ENCODE data around the gene CHRNA9. TPM values are rescaled to one million over a fixed set of nuclear protein-coding genes. Genes with fewer than 3 reads are reported as not detected.

CHRNA9 gene
- total RNA-seq, 1 donor from 2014 or later = not detected

DNA sequence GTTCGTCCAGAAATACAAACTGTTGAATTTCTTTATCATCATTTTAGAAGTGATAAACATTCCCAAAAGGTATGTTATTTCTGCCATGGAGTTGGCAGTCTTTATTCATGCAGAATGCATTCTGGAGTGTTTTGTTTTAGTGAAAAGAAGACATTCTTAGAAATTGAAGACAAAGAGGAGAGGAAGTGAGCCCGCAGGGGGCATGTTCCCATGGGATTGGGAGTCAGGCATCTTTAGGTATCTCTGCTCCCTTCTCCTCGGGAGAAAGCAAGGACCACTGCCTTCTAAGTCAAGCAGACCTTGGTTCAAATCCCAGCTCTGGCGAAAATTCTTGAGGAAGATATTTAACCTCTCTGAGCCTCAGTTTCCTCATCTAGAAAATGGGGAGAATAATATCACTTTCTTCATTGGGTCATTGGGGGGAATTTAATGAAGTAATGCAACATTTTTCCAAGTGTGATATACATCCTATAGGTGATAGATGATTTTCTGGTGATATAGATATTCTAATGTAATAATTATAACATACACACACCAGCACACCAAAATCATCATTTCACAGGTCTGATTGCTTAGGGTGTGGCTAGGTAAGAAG, 26.5 kb upstream of the CHRNA9 start:
- H3K4me1 ChIP-seq (ENCODE audit: control insufficient read depth in 3 of 3, insufficient read depth in 3 of 3, low read length in 3 of 3) = peaks cover 0 to 9% (median 2%) of the 10 kb centered on the region in 3 donors
- H3K9ac ChIP-seq (ENCODE audit: low read depth in 1 of 3, low read length in 3 of 3) = no peak overlapping the region
- no peaks in the 10 kb centered on the region for H3K36me3 ChIP-seq (ENCODE audit: control insufficient read depth in 3 of 3, insufficient read depth in 3 of 3, low read length in 3 of 3)
- no peaks in the 10 kb centered on the region for H3K27me3 ChIP-seq (ENCODE audit: control insufficient read depth in 3 of 3, insufficient read depth in 3 of 3, low read length in 3 of 3)
- no peak overlapping the region for H3K4me3 ChIP-seq (ENCODE audit: low read length in 3 of 3)
- no peak overlapping the region for H3K27ac ChIP-seq (ENCODE audit: low read depth, low read length)
- H3K9me3 ChIP-seq (ENCODE audit: control insufficient read depth in 3 of 3, low read length in 3 of 3) = peaks cover 0 to 2% (median 0%) of the 10 kb centered on the region in 3 donors

DNA sequence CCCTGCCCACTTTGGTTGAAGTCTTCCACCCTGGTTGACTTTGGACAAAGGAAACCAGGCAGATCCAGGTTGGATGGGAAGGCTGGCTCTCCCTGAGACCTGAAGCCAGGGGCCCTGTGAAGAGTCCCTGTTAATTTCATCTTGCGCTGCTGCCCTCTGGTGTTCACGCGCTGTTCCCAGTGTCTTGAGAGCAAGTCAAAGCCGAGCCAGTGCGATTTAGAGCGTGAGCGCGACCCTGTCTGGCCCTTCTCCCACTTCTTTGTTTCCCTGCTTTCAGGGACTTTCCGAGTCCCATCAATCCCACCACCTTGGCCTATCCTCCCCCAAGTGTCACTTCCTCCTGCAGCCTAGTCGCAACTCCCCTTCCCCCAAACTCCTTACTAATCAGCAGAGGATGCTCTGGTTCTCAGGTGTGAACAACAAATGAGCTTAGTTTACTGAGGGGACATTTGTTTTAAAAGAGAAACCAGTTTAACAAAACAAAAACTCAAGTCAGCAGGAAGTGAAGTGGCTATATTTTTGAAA, 25.8 kb upstream of the CHRNA9 start:
- H3K4me3 ChIP-seq (ENCODE audit: low read length in 3 of 3) = no peak overlapping the region
- H3K9ac ChIP-seq (ENCODE audit: low read depth in 1 of 3, low read length in 3 of 3) = no peak overlapping the region
- H3K4me1 ChIP-seq (ENCODE audit: control insufficient read depth in 3 of 3, insufficient read depth in 3 of 3, low read length in 3 of 3) = peaks cover 0 to 9% (median 2%) of the 10 kb centered on the region in 3 donors
- no peaks in the 10 kb centered on the region for H3K36me3 ChIP-seq (ENCODE audit: control insufficient read depth in 3 of 3, insufficient read depth in 3 of 3, low read length in 3 of 3)
- no peak overlapping the region for H3K27ac ChIP-seq (ENCODE audit: low read depth, low read length)
- H3K9me3 ChIP-seq (ENCODE audit: control insufficient read depth in 3 of 3, low read length in 3 of 3) = peaks cover 0 to 2% (median 0%) of the 10 kb centered on the region in 3 donors
- no peaks in the 10 kb centered on the region for H3K27me3 ChIP-seq (ENCODE audit: control insufficient read depth in 3 of 3, insufficient read depth in 3 of 3, low read length in 3 of 3)

DNA sequence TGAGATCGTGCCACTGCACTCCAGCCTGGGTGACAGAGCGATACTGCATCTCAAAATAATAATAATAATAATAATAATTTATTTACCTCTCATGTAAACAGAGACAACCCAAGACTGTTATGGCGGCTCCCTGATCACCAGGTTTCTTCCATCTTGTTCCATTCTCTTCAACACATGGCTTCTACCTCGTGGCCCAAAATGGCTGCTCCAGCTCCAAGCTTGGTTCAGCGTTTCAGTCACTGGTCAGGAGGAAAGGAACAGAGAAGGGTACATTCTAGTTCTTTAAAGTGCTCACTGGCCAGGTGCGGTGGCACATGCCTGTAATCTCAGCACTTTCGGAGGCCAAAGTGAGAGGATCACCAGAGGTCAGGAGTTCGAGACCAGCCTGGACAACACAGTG, 24.9 kb upstream of the CHRNA9 start:
- Histone ChIP-seq H3K4me1 (ENCODE audit: control insufficient read depth in 3 of 3, insufficient read depth in 3 of 3, low read length in 3 of 3) (peaks cover 0 to 9% (median 2%) of the 10 kb centered on the region in 3 donors), H3K36me3 (ENCODE audit: control insufficient read depth in 3 of 3, insufficient read depth in 3 of 3, low read length in 3 of 3) (no peaks in the 10 kb centered on the region), H3K4me3 (ENCODE audit: low read length in 3 of 3) (no peak overlapping the region), H3K9ac (ENCODE audit: low read depth in 1 of 3, low read length in 3 of 3) (no peak overlapping the region), H3K27me3 (ENCODE audit: control insufficient read depth in 3 of 3, insufficient read depth in 3 of 3, low read length in 3 of 3) (no peaks in the 10 kb centered on the region), H3K27ac (ENCODE audit: low read depth, low read length) (no peak overlapping the region), H3K9me3 (ENCODE audit: control insufficient read depth in 3 of 3, low read length in 3 of 3) (no peaks in the 10 kb centered on the region)

DNA sequence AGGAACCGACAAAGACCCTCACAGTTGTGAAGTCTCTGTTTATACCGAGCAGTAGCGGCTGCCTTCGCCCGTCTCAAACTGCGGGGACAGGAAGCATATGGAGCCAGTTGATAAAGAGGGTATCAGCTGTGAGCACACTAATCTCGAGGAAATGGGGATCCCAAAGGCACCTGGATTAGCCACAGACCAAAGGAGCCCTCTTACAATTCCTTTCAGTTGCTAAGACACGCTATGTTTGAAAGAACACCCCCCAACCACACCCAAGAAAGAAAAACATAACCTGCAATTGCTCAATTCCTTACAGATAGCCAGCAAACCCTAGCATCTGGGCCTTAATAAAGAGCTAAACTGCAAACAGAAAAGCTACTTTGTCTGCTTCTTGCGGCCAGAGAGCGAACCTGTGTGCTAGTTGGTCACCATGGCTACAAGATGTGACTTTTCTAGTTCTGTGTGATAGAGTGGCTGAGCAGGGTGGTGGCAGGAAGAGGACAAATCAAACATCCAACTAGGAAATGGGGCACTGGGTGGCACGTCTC, 23.3 kb upstream of the CHRNA9 start:
- Histone ChIP-seq H3K27me3 (ENCODE audit: control insufficient read depth in 3 of 3, insufficient read depth in 3 of 3, low read length in 3 of 3) (no peaks in the 10 kb centered on the region), H3K36me3 (ENCODE audit: control insufficient read depth in 3 of 3, insufficient read depth in 3 of 3, low read length in 3 of 3) (no peaks in the 10 kb centered on the region), H3K4me3 (ENCODE audit: low read length in 3 of 3) (no peak overlapping the region), H3K27ac (ENCODE audit: low read depth, low read length) (no peak overlapping the region), H3K9me3 (ENCODE audit: control insufficient read depth in 3 of 3, low read length in 3 of 3) (no peaks in the 10 kb centered on the region), H3K9ac (ENCODE audit: low read depth in 1 of 3, low read length in 3 of 3) (no peak overlapping the region), H3K4me1 (ENCODE audit: control insufficient read depth in 3 of 3, insufficient read depth in 3 of 3, low read length in 3 of 3) (peaks cover 2 to 12% (median 3%) of the 10 kb centered on the region in 3 donors)

DNA sequence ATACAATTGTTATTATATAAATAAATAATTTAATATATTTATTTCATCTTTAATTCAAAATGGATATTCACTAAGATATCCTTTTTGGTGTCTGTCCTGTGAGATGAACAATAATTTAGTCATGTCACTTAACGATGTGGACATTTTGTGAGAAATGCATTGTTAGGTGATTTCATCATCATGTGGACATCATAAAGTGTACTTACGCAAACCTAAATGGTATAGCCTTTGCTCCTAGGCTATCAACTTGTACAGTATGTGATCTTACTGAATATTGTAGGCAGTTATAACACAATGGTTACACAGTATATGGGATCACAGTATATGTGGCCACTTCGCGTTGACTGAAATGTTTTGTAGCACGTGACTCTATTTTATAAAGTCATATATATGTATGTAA, 20.2 kb upstream of the CHRNA9 start:
- no peak overlapping the region for H3K9ac ChIP-seq (ENCODE audit: low read depth in 1 of 3, low read length in 3 of 3)
- no peak overlapping the region for H3K4me3 ChIP-seq (ENCODE audit: low read length in 3 of 3)
- H3K27ac ChIP-seq (ENCODE audit: low read depth, low read length) = no peak overlapping the region
- peaks cover 0 to 9% (median 9%) of the 10 kb centered on the region in 3 donors for H3K4me1 ChIP-seq (ENCODE audit: control insufficient read depth in 3 of 3, insufficient read depth in 3 of 3, low read length in 3 of 3)
- H3K27me3 ChIP-seq (ENCODE audit: control insufficient read depth in 3 of 3, insufficient read depth in 3 of 3, low read length in 3 of 3) = no peaks in the 10 kb centered on the region
- H3K36me3 ChIP-seq (ENCODE audit: control insufficient read depth in 3 of 3, insufficient read depth in 3 of 3, low read length in 3 of 3) = no peaks in the 10 kb centered on the region
- H3K9me3 ChIP-seq (ENCODE audit: control insufficient read depth in 3 of 3, low read length in 3 of 3) = no peaks in the 10 kb centered on the region

DNA sequence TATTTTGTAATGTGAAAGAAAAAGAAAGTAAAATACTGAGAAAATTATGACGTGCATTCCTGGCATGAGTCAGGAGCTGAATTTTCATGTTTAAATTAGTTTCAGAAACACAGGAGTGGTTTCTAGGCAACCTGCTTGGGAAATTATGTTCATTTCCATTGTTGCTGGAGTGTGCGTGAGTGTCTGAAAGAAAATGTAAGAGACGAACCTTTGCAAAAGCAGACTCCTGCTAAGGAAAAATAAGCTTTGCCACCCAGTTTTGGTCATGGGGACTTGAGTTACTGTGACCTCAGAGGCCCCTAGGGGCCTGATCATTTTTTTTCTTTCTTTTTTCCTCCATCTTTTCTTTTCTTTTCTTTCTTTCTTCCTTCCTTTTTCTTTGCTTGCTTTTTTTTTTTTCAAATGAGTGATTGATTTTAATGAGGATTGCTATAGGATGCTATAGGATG, 18.8 kb upstream of the CHRNA9 start:
- peak overlapping the region in 1 of 3 donors; percentile 84 for H3K4me3 ChIP-seq (ENCODE audit: low read length in 3 of 3)
- peak overlapping the region; percentile 63 for H3K27ac ChIP-seq (ENCODE audit: low read depth, low read length)
- peaks cover 0 to 9% (median 9%) of the 10 kb centered on the region in 3 donors for H3K4me1 ChIP-seq (ENCODE audit: control insufficient read depth in 3 of 3, insufficient read depth in 3 of 3, low read length in 3 of 3)
- H3K9me3 ChIP-seq (ENCODE audit: control insufficient read depth in 3 of 3, low read length in 3 of 3) = no peaks in the 10 kb centered on the region
- no peaks in the 10 kb centered on the region for H3K27me3 ChIP-seq (ENCODE audit: control insufficient read depth in 3 of 3, insufficient read depth in 3 of 3, low read length in 3 of 3)
- no peaks in the 10 kb centered on the region for H3K36me3 ChIP-seq (ENCODE audit: control insufficient read depth in 3 of 3, insufficient read depth in 3 of 3, low read length in 3 of 3)
- H3K9ac ChIP-seq (ENCODE audit: low read depth in 1 of 3, low read length in 3 of 3) = no peak overlapping the region

DNA sequence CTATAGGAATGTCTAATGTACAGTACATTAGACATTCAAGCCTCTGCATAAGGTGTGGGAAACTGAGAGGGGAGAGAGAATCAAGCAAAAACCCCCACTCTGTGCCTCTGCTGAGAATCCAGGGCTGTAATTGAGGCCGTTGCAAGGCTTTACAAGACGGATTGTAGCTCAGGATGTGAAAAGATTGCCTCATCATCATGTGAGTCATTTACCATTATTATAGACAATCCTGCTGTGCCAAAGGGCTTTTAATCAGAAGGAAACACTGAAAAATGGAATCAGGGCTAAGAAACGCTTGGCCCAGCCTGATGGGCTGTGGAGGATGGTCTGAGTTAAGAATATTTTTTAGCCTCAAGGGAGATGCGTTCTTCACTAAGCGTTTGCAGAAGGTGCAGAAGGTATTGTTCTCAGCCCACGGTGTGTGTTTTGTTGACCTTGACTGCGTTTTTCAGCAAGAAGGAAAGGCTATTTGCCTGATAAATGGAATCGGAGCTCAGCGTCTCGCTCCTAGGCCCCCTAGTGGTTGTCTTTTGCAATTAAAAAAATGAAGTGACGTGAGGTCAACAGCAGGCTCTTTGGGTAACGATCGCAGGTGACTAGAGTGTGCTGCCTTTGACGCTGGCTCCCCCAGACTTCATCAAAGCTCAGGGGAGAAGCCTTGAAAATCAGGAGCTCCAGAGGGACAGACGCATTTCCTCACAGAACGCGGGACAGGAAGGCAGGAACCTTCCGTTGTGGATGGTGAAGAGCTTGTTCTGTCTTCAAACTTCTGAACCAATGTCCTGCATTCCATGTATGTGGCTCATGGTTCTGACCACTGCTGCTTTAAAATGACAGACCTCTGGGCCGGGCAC, 18.1 kb upstream of the CHRNA9 start:
- Histone ChIP-seq H3K36me3 (ENCODE audit: control insufficient read depth in 3 of 3, insufficient read depth in 3 of 3, low read length in 3 of 3) (no peaks in the 10 kb centered on the region), H3K27ac (ENCODE audit: low read depth, low read length) (peak overlapping the region; percentile 63), H3K27me3 (ENCODE audit: control insufficient read depth in 3 of 3, insufficient read depth in 3 of 3, low read length in 3 of 3) (no peaks in the 10 kb centered on the region), H3K9ac (ENCODE audit: low read depth in 1 of 3, low read length in 3 of 3) (peak overlapping the region; percentile 41 to 75 (median 64)), H3K9me3 (ENCODE audit: control insufficient read depth in 3 of 3, low read length in 3 of 3) (no peaks in the 10 kb centered on the region), H3K4me1 (ENCODE audit: control insufficient read depth in 3 of 3, insufficient read depth in 3 of 3, low read length in 3 of 3) (peaks cover 0 to 9% (median 9%) of the 10 kb centered on the region in 3 donors), H3K4me3 (ENCODE audit: low read length in 3 of 3) (peak overlapping the region; percentile 45 to 84 (median 59))

DNA sequence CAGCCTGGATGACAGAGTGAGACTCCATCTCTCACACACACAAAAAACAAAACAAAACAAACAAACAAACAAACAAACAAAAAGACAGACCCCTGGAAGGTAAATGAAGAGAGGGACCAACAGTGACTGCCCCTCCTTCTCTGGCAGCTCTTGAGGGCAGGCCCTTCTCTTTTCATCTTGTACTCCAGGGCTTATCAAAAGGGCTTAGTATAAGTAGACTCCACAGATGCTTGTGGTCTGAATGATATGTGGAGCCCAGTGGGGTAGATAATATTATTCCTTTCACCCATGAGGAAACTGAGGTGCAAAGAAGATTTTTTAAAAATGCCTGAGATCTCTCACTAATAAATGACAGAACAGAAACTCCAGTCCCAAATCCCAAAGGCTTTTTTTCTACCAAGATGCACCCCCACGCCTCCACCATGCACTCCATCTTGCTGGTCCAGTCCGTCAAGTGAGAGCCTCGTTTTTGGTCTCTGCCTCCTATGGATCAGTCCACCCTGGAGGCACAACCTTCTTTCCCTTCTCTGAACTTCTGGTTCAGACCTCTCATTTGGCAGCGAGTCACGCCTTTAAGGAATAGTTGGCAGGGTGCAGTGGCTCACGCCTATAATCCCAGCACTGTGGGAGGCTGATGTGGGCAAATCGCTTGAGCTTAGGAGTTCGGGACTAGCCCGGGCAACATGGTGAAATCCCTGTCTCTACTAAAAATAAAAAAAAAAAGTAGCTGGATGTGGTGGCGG, 17.0 kb upstream of the CHRNA9 start:
- no peak overlapping the region for H3K27ac ChIP-seq (ENCODE audit: low read depth, low read length)
- peaks cover 0 to 9% (median 9%) of the 10 kb centered on the region in 3 donors for H3K4me1 ChIP-seq (ENCODE audit: control insufficient read depth in 3 of 3, insufficient read depth in 3 of 3, low read length in 3 of 3)
- no peak overlapping the region for H3K9ac ChIP-seq (ENCODE audit: low read depth in 1 of 3, low read length in 3 of 3)
- H3K27me3 ChIP-seq (ENCODE audit: control insufficient read depth in 3 of 3, insufficient read depth in 3 of 3, low read length in 3 of 3) = no peaks in the 10 kb centered on the region
- no peaks in the 10 kb centered on the region for H3K9me3 ChIP-seq (ENCODE audit: control insufficient read depth in 3 of 3, low read length in 3 of 3)
- H3K4me3 ChIP-seq (ENCODE audit: low read length in 3 of 3) = no peak overlapping the region
- no peaks in the 10 kb centered on the region for H3K36me3 ChIP-seq (ENCODE audit: control insufficient read depth in 3 of 3, insufficient read depth in 3 of 3, low read length in 3 of 3)

DNA sequence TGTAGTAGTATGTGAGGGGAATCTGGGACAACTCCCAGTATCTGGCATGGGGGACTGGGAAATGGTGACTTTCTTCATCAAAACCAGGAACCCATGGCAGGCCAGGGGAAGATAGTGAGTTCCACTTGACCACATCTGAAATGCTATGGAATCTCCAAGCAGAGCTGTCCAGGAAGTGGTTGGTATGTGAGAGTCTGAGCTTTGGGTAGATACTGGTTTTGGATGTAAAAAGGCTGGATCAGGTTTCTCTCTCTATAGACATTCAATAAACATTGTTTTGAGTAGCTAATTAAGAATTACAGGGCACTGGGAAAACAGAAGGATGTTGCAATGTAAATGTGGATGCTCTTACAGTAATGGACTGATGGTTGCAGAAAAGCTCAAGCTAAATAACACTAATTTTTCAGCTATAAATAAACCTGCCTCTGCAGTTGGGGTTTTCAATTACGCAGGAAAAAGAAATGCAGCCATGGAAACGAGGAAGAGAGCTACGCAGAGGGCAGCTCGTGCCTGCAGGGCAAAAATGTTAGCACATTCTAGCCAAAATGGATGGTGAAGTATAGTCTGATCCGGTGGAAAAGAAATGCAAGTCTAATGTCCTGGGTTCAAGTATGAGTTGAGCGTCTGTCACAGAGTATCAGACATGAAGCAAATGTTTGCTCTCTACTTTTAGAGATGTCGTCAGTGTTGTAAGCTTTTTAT, 13.4 kb upstream of the CHRNA9 start:
- Histone ChIP-seq H3K9ac (ENCODE audit: low read depth in 1 of 3, low read length in 3 of 3) (no peak overlapping the region), H3K36me3 (ENCODE audit: control insufficient read depth in 3 of 3, insufficient read depth in 3 of 3, low read length in 3 of 3) (no peaks in the 10 kb centered on the region), H3K27me3 (ENCODE audit: control insufficient read depth in 3 of 3, insufficient read depth in 3 of 3, low read length in 3 of 3) (no peaks in the 10 kb centered on the region), H3K27ac (ENCODE audit: low read depth, low read length) (no peak overlapping the region), H3K4me1 (ENCODE audit: control insufficient read depth in 3 of 3, insufficient read depth in 3 of 3, low read length in 3 of 3) (peaks cover 0 to 7% (median 7%) of the 10 kb centered on the region in 3 donors), H3K9me3 (ENCODE audit: control insufficient read depth in 3 of 3, low read length in 3 of 3) (no peaks in the 10 kb centered on the region), H3K4me3 (ENCODE audit: low read length in 3 of 3) (no peak overlapping the region)
